Measurements from ENCODE around the gene UGT1A5. TPM values are rescaled to one million over a fixed set of nuclear protein-coding genes. Genes with fewer than 3 reads are reported as not detected.

The UGT1A5 gene
- total and polyA plus RNA-seq, 2 of the 8 experiments (the other 6 are each of a cell fraction or from before 2014, with no cell fraction given): not detected

DNA sequence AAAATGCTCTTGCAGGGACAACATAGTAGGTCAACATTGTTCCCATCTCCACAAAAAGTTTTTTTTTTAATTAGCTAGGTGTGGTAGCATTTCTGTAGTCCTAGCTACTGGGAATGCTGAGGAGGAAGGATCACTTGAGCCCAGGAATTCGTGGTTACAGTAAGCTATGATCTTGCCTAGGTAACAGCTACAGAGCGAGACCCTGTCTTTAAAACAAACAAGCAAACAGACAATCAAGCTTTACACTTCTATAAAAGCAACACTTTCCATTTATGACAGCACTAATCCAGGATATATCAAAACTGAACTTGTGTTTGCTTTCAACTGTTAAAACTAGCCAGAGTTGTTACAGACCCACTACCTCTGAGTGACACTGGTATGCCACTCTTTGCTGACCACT is 28.2 kb downstream of the UGT1A5 start:
- no peaks in the 10 kb centered on the region for H3K27me3 ChIP-seq (replicated peaks in 1 of 4; ENCODE audit: control insufficient read depth in 3 of 4, extremely low read depth in 1 of 4, insufficient read depth in 3 of 4, low read length in 3 of 4)
- H2AK5ac ChIP-seq (ENCODE audit: low read depth, low read length): no peak overlapping the region
- 82% methylated on average over 2 of the region's 2 CpGs; no CpG with 5 or more reads in 1 of the 2 experiments for WGBS, 2 experiments (ENCODE audit: extremely low coverage in 1 of 2, insufficient coverage in 1 of 2, insufficient read length in 1 of 2, insufficient replicate concordance in 2 of 2, low coverage in 1 of 2, low lambda C conversion rate in 2 of 2, missing lambda C conversion rate in 1 of 2)
- no peak overlapping the region for H3K4me3 ChIP-seq (ENCODE audit: extremely low read depth in 1 of 4, insufficient read depth in 2 of 4, low read depth in 3 of 4, low read length in 4 of 4)
- TF ChIP-seq, protein P1, sequence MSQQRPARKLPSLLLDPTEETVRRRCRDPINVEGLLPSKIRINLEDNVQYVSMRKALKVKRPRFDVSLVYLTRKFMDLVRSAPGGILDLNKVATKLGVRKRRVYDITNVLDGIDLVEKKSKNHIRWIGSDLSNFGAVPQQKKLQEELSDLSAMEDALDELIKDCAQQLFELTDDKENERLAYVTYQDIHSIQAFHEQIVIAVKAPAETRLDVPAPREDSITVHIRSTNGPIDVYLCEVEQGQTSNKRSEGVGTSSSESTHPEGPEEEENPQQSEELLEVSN (IDR thresholded peaks at IDR 0.05): no peak
- H3K14ac ChIP-seq (ENCODE audit: insufficient read length): no peak overlapping the region
- no peak overlapping the region for H3K23ac ChIP-seq (ENCODE audit: insufficient read length)
- ChIA-PET POLR2A (ENCODE audit: partially characterized antibody) (no interaction called here), CTCF (ENCODE audit: partially characterized antibody) (interaction anchor here (0.7 kb wide), 1 partner anchor 28 kb away, joined by 5 read pairs; no protein-coding TSS in a partner anchor)
- H3K4ac ChIP-seq (replicated peaks; ENCODE audit: insufficient read length, low read depth, low read length): no peak overlapping the region
- H3K18ac ChIP-seq (ENCODE audit: extremely low read depth, low read length): no peak overlapping the region
- no peak overlapping the region for H3K56ac ChIP-seq (replicated peaks; ENCODE audit: insufficient read length, low read depth, low read length)
- peaks cover 0 to 15% of the 10 kb centered on the region in 2 experiments; a peak in 2 of 4 replicates for H3K9me3 ChIP-seq (ENCODE audit: insufficient read depth in 2 of 2, low read depth in 1 of 2, low read length in 1 of 2)
- H2AFZ ChIP-seq (ENCODE audit: low read length): no peak overlapping the region
- DNase-seq (ENCODE audit: low read depth in 1 of 2, low spot score in 2 of 2) (no peak), FAIRE-seq (no peak)
- no peaks in the 10 kb centered on the region for H3K23me2 ChIP-seq (ENCODE audit: low read depth, low read length)
- H3K27ac ChIP-seq (ENCODE audit: low read depth, low read length): no peak overlapping the region
- H2BK5ac ChIP-seq (ENCODE audit: low read depth, low read length): no peak overlapping the region
- no peak overlapping the region for H2BK20ac ChIP-seq (ENCODE audit: low read length)
- H3K79me1 ChIP-seq (ENCODE audit: low read depth, low read length): no peaks in the 10 kb centered on the region
- H4K5ac ChIP-seq (ENCODE audit: insufficient read length, low read depth, low read length): no peak overlapping the region
- no peaks in the 10 kb centered on the region for H3K79me2 ChIP-seq (ENCODE audit: control insufficient read depth in 1 of 2, insufficient read depth in 2 of 2, low read length in 2 of 2)
- no peaks in the 10 kb centered on the region for H3K36me3 ChIP-seq (ENCODE audit: control insufficient read depth in 2 of 4, insufficient read depth in 4 of 4, low read length in 3 of 4)
- no peaks in the 10 kb centered on the region for H4K20me1 ChIP-seq (replicated peaks in 1 of 2; ENCODE audit: control insufficient read depth in 1 of 2, insufficient read depth in 2 of 2, low read length in 2 of 2)
- H4K8ac ChIP-seq (ENCODE audit: extremely low read depth, insufficient read depth, low read length): no peak overlapping the region
- no peak overlapping the region for H3K4me2 ChIP-seq (ENCODE audit: insufficient read depth in 1 of 2, low read depth in 2 of 2, low read length in 2 of 2)
- no peak overlapping the region for H3K9ac ChIP-seq (replicated peaks in 1 of 4; ENCODE audit: extremely low read depth in 1 of 4, low read depth in 3 of 4, low read length in 3 of 4)
- no peak overlapping the region for H4K91ac ChIP-seq (replicated peaks; ENCODE audit: insufficient read length, low read length)
- no peaks in the 10 kb centered on the region for H3K4me1 ChIP-seq (replicated peaks in 1 of 4; ENCODE audit: control insufficient read depth in 3 of 4, insufficient read depth in 4 of 4, low read length in 3 of 4)
- H2BK120ac ChIP-seq (replicated peaks; ENCODE audit: low read depth, low read length): no peak overlapping the region
- no peak overlapping the region for H2BK12ac ChIP-seq (ENCODE audit: low read depth, low read length)
- no peak overlapping the region for H2BK15ac ChIP-seq (ENCODE audit: low read length)

All from H1 (cell line).